ENCODE data around the gene RETN.

The RETN gene

DNA sequence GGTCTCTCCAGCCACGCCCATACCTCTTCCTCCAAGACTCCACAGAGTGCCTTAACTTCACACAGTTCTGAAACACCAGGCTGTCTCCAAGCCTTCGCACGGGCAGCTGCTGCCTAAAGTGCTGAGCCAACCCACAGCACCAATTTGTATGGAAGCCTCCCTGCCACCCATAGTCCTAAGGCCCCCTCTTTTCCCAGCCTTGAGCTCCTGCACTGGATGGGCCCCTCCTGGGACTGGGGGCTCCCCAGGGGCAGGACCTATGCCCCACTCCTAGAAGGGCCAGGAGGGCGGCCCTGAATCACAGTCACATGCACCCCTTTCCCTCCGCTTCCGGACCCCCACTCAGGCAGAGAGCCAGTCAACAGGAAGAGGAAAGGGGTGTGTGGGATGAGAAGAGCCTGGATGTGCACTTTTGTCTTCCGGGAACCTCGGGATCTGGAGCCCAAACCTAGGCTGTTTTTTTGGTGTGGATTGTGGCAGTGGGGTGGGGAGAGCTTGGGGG is 38.2 kb downstream of the RETN start:
- Histone ChIP-seq H3K4me2 (ENCODE audit: low read depth, low read length) (no peak overlapping the region), H2AFZ (ENCODE audit: low read length) (no peak overlapping the region), H3K4me3 (ENCODE audit: low read length) (no peak overlapping the region), H3K9me2 (replicated peaks; ENCODE audit: insufficient read depth, low read length) (no peaks in the 10 kb centered on the region), H3F3A (ENCODE audit: insufficient read depth, low read length) (no peaks in the 10 kb centered on the region), H3K9ac (ENCODE audit: low read length) (no peak overlapping the region), H3K36me3 (replicated peaks; ENCODE audit: insufficient read depth, low read length) (no peaks in the 10 kb centered on the region), H3K4me1 (ENCODE audit: low read length) (no peaks in the 10 kb centered on the region), H3K79me2 (ENCODE audit: low read length) (no peaks in the 10 kb centered on the region), H4K20me1 (ENCODE audit: insufficient read depth, low read length) (no peaks in the 10 kb centered on the region), H3K9me3 (replicated peaks; ENCODE audit: insufficient read depth, low read length) (no peaks in the 10 kb centered on the region), H3K27me3 (replicated peaks; ENCODE audit: insufficient read depth, low read length) (peaks cover 91% of the 10 kb centered on the region), H3K27ac (ENCODE audit: low read length) (no peak overlapping the region)
- DNase-seq: no peak
- TF ChIP-seq EZH2 (optimal IDR thresholded peaks at IDR 0.05; ENCODE audit: low read depth, low read length) (no peak), EZH2phosphoT487 (IDR thresholded peaks at IDR 0.05; ENCODE audit: low read length) (no peak)
- TF ChIP-seq, protein P1, sequence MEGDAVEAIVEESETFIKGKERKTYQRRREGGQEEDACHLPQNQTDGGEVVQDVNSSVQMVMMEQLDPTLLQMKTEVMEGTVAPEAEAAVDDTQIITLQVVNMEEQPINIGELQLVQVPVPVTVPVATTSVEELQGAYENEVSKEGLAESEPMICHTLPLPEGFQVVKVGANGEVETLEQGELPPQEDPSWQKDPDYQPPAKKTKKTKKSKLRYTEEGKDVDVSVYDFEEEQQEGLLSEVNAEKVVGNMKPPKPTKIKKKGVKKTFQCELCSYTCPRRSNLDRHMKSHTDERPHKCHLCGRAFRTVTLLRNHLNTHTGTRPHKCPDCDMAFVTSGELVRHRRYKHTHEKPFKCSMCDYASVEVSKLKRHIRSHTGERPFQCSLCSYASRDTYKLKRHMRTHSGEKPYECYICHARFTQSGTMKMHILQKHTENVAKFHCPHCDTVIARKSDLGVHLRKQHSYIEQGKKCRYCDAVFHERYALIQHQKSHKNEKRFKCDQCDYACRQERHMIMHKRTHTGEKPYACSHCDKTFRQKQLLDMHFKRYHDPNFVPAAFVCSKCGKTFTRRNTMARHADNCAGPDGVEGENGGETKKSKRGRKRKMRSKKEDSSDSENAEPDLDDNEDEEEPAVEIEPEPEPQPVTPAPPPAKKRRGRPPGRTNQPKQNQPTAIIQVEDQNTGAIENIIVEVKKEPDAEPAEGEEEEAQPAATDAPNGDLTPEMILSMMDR (IDR thresholded peaks at IDR 0.05; ENCODE audit: low read length): no peak

DNA sequence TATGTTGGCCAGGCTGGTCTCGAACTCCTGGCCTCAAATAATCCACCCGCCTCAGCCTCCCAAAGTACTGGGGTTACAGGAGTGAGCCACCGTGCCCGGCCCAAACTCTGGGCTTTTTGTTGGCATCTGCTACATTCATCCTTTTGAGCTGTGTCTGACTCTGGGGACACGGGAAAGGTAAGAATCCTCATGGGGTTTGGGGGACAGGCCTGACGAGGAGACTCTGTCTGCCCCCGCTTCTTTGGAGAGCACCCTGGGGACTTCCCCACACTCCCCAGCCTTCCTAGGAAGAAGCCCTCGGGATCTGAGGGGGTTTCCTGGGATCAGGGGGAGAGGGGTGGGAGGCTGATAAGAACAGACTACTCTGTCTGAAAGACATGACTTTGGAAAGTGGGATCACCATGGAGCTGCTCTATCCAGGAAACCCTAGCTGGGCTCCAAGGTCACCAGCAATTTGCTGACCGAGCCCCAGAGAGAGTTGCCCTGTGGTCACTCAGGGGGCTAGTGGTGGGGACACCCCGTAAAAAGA is 41.1 kb downstream of the RETN start:
- no peak for DNase-seq
- Histone ChIP-seq H3K4me3 (ENCODE audit: low read length) (no peak overlapping the region), H3K9ac (ENCODE audit: low read length) (no peak overlapping the region), H3K4me2 (ENCODE audit: low read depth, low read length) (no peak overlapping the region), H3K9me3 (replicated peaks; ENCODE audit: insufficient read depth, low read length) (no peaks in the 10 kb centered on the region), H3K4me1 (ENCODE audit: low read length) (no peaks in the 10 kb centered on the region), H3K27ac (ENCODE audit: low read length) (no peak overlapping the region), H4K20me1 (ENCODE audit: insufficient read depth, low read length) (no peaks in the 10 kb centered on the region), H3K9me2 (replicated peaks; ENCODE audit: insufficient read depth, low read length) (no peaks in the 10 kb centered on the region), H3K36me3 (replicated peaks; ENCODE audit: insufficient read depth, low read length) (no peaks in the 10 kb centered on the region), H3K27me3 (replicated peaks; ENCODE audit: insufficient read depth, low read length) (peaks cover 91% of the 10 kb centered on the region), H2AFZ (ENCODE audit: low read length) (no peak overlapping the region), H3F3A (ENCODE audit: insufficient read depth, low read length) (no peaks in the 10 kb centered on the region), H3K79me2 (ENCODE audit: low read length) (no peaks in the 10 kb centered on the region)
- TF ChIP-seq EZH2phosphoT487 (IDR thresholded peaks at IDR 0.05; ENCODE audit: low read length): no peak
- no peak for TF ChIP-seq EZH2 (optimal IDR thresholded peaks at IDR 0.05; ENCODE audit: low read depth, low read length)
- TF ChIP-seq, protein P1 (IDR thresholded peaks at IDR 0.05; ENCODE audit: low read length): no peak

DNA sequence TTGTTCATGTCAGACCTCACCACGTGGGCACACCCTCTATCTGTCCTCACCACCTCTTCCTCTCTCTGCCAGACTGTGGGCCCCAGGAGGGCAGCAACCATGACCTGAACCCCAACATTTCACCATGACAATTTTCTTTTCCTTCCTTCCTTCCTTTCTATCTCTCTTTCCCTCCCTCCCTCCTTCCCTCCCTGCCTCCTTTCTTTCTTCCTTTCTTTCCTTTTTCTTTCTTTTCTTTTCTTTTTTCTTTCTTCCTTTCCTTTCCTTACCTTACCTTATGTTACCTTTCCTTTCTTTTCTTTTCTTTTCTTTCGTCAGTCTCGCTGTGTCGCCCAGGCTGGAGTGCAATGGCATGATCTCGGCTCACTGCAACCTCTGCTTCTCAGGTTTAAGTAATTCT is 41.8 kb downstream of the RETN start:
- TF ChIP-seq, protein P1 (IDR thresholded peaks at IDR 0.05; ENCODE audit: low read length): no peak
- no peak for TF ChIP-seq EZH2 (optimal IDR thresholded peaks at IDR 0.05; ENCODE audit: low read depth, low read length)
- no peak for TF ChIP-seq EZH2phosphoT487 (IDR thresholded peaks at IDR 0.05; ENCODE audit: low read length)
- Histone ChIP-seq H3K27me3 (replicated peaks; ENCODE audit: insufficient read depth, low read length) (peaks cover 91% of the 10 kb centered on the region), H3K9ac (ENCODE audit: low read length) (no peak overlapping the region), H3K4me3 (ENCODE audit: low read length) (no peak overlapping the region), H4K20me1 (ENCODE audit: insufficient read depth, low read length) (no peaks in the 10 kb centered on the region), H2AFZ (ENCODE audit: low read length) (no peak overlapping the region), H3F3A (ENCODE audit: insufficient read depth, low read length) (no peaks in the 10 kb centered on the region), H3K9me3 (replicated peaks; ENCODE audit: insufficient read depth, low read length) (no peaks in the 10 kb centered on the region), H3K4me1 (ENCODE audit: low read length) (no peaks in the 10 kb centered on the region), H3K79me2 (ENCODE audit: low read length) (no peaks in the 10 kb centered on the region), H3K27ac (ENCODE audit: low read length) (no peak overlapping the region), H3K9me2 (replicated peaks; ENCODE audit: insufficient read depth, low read length) (no peaks in the 10 kb centered on the region), H3K4me2 (ENCODE audit: low read depth, low read length) (no peak overlapping the region), H3K36me3 (replicated peaks; ENCODE audit: insufficient read depth, low read length) (no peaks in the 10 kb centered on the region)
- no peak for DNase-seq

Measured in MM.1S (cell line).